GM03348 (cell line): Measurements from ENCODE around the gene NLGN1.

Experiments
- DNase-seq: peaks from one replicate; pipeline ENCODE4 v3.0.0; 2012; ENCODE audit warnings: low spot score

The NLGN1 gene

DNA sequence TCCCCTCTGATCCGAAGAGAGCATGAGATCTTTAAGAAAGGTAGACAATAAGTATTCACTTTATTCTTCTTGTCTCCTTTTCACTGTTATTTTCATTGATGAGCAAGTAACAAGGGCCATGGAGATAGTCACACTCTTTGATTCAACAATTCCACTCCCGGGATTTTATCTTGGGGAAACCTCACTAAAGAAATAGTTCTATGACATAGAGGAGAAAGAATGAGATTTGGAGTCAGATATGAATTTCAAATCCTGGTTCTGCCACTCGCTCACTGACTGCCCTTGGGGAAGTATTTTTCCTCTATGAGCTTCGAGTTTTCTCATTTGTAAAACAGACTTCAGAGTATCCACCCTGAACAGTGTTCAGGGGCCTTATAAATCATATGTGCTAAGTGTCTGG, 514.6 kb downstream of the NLGN1 start:
- peak; percentile 17 for DNase-seq

DNA sequence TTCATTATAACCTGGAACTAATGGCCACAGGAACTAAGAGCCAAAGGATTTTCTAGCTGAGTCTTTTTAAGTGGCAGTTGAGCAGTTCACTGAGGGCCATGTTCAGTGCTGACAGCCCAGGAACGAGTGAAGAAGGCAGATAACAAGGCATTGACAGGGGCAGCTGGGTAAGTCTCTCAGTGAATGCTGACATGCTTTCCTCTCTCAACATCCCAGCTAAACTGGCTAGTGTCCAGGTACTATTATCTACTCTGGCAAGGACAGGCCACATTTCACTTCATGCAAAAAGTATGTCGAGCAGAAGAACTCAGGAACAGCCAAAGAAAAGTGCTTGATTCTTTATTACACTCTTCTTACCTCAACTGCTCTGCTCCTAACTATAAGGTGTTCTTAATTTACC, 515.9 kb downstream of the NLGN1 start:
- DNase-seq: peak; percentile 30

DNA sequence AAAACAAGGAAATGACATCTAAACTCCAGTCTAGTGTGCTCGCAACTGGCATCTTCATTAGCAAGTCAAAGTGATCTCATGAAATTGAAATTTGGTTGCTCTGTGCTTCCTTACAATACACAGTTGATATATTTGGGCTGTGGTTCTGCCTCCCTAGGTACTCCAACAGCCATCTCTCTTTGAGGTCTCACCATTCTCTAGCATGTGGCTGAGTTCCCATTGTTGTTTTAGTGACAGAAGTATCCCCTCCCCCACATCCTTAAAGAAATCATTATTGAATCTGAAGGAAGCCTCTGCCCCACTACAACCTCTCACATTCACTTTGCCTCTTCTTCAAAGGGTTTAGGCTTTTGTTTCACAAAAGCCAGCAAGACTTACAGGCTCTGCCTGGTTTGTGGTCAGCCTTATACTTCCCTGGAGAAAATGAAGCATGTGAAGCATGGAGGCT, 516.5 kb downstream of the NLGN1 start:
- DNase-seq: no peak

DNA sequence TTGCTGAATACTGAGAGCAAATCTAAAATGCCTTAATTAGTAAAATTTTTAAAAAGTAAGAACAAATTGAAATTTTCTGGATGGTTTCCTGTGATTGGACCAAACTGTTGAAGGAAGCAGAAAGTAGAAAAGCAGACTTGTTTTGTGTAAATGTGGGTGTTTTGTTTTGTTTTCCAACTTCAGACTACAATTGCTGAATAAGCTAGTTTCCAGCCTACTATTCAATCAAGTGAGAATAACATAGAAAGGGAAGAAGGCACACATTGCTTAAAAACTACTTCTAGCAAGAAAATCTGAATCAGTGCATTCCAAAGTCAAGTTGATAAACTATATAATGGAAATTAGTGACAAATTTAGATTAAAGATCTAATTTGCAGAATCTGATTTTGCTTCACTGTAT, 519.3 kb downstream of the NLGN1 start:
- no peak for DNase-seq

DNA sequence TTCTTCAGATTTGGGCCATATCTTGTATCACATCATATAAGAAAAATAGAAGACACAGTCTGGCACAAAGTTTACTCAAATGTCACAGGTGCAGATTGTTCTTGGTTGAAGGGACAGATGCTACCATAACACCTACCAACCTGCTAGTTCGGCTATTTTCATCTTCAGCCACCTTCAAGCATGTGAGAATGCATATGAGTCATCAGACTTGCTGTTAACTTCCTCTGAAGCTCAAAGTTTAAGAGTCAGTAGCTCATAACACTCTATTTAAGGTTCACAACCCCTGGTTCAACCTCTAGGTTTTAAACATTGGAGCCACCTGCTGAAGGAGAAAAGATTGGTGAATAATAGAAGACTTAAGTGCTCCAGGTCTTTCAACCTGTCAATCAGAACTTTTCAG, 522.8 kb downstream of the NLGN1 start:
- no peak for DNase-seq

DNA sequence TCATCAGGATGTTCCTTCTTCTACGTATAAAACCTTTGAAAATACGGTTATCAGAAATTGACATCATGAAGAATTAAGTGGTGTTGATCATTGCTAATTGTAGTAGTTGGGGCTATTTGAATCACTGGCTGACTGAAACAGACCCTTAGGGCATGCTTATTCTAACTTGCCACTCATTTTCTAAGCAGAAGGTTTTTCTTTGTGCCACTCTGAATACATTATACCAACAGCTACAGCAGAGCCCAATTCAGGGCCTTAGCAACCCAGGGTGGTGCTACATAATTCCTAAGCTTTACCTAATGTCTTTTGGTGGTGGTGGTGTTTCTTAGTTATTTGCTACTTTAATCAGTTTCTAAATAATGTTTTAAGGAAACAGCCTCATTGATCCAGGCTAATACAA, 524.2 kb downstream of the NLGN1 start:
- no peak for DNase-seq

DNA sequence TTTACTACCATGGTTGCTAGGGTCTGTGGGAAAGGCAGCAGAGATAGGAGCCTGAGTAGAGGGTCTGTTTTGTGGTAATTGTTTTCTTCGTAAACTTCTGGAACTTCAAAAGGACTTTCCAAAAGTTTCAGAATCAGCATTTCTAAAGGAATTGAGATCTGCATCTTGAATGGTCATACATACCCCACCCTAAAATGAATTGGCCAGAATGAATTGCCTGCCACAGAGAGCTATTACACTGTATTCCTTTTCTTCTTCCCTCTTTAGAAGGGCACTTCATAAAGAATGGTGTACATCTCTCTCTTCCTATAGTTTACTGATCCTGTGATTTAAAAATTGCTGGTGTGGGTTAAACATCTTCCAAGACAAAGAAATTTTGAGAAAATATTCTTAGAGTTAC, 525.7 kb downstream of the NLGN1 start:
- DNase-seq: no peak

DNA sequence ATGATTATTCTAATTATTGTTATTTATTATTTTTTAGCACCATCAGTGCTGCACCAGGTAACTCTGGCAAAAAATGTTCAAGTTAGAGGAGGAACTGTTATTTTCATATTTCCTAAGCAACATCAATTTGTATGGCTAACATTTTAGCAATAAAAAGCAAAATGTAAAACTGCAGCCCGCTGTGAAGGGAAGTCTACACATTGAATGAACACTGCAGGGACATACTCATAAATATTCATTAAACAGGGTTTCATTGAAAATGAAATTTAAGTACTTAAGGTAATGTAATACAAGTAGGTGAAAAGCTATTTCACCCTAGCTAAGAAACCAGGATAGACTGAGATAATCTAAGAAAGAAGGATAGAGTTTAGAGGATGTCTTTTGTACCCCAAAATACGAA, 532.7 kb downstream of the NLGN1 start:
- DNase-seq: no peak

DNA sequence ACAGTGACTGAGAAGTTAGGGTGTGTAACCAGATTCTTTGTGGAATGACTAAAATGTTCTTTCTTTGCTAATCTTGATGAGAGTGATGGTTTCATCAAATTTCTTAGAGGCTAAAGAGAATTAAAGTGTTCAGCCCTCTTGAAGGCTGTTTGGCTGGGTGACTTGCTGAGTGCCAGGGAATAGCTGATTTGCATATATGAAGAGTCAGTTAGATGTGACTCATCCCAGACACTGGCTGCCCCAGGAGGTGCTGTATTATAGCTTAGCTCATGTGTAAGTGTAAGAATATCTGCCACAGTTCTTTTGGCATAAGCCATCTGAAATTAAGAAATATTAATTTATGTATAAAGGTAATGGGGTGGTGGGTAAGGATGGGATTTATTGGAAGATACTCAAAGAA, 535.1 kb downstream of the NLGN1 start:
- peak; percentile 49 for DNase-seq

DNA sequence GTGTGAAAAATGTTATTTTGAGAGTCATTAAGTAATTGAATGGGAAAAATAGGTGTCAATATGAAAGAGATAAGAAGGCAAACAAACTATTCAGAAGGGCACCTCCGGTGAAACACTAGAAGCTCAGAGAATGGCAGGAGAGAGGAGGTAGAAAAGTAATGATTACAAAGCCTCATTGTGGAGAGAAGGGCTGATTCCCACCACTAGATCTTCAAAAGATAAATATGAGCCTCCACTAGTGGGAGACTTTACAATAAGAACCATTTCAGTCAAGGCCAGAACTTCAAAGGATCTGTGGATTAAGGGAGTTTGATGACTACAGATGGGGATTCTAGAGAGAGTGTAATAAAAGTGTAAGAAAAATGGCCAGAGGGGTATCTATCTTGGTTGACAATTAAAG, 535.6 kb downstream of the NLGN1 start:
- no peak for DNase-seq

DNA sequence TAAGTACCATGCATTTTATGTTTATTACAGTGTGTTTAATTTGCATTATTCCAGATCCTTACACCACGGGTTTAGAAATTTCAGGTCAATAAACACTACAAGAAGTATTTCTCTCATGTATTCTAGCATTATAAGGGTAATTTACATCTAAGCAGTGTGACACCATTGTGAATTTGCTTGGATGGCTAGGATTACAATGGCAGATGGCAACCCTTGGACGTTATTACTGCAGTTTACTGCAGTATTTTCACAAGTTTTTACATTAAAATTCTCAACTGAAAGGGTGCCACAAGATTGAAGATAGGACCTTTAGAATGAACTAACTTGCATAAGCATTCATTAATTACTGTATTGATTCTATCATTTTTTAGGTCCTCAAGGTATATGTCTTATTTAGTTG, 538.8 kb downstream of the NLGN1 start:
- DNase-seq: no peak

DNA sequence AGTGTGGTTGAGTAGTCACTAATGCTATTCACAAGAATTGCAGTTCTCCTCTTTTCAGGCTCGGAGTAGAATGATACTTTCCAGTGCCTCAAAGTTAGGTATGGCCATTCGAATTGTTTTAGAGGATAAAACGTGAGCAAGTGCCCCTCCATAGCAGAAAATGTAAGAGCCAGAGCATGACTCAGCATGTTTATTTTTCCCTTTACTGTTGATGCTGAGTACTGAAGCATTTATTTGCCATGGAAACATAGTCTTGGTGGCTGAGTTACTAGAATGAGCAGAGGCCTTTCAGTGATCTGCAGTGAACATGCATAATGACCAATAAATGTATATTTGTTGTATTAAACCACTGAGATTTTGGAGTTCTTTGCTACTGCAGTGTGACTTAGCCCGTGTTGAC, 540.6 kb downstream of the NLGN1 start:
- DNase-seq: no peak

DNA sequence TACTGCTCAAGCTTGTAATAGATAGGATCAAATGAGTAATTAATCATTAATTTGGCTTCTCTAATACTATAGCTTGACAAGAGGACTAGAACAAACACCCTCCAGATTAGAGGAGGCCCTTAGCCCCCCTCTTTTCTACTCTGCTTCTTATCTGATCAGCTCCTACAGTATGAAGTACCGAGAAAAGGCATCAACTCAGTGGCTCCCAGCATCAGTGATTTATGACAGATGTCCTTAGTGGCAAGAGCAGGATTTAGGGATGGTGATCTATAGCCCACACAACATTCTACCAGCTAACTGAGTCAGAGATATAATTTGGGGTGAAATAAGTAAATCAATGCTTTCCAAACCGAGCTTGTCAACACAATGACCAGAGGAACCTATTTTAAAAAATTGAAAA, 541.1 kb downstream of the NLGN1 start:
- no peak for DNase-seq

DNA sequence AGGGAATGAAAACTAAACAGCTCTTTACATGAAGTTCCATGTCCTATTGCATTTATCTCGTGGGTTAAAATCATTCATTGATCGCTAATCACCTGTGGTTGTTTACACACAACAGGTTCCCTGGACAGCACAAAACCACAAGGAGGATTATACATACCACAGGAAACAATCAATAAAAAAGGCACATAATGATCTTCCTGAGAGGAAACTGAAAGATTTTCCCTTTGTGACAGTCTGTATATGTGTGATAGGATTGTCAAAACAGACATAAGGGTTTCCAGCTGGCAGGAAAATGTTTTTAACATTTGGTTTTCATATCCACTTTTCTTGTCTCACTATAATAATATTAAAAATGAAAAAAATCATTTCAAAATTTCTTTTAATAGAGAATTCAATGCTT, 541.8 kb downstream of the NLGN1 start:
- DNase-seq: no peak

DNA sequence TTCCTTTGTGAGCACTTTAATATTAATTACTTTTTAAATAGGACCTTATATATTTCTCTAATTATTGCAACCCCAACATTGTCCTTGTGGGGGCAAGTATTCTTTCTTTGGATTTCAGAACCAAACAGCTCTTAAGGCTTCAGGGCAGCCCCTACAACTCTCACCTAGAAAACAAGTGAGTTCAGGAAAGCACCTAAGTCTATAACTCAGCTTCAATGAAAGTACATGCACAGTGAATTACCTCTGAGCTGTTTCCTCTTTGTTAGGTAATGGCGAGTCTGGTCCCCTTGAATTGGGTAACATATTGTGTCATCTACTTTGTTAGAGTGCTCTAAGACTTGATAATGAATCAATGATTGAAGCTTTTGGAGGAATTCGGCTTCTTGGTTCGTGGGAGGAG, 545.7 kb downstream of the NLGN1 start:
- no peak for DNase-seq

DNA sequence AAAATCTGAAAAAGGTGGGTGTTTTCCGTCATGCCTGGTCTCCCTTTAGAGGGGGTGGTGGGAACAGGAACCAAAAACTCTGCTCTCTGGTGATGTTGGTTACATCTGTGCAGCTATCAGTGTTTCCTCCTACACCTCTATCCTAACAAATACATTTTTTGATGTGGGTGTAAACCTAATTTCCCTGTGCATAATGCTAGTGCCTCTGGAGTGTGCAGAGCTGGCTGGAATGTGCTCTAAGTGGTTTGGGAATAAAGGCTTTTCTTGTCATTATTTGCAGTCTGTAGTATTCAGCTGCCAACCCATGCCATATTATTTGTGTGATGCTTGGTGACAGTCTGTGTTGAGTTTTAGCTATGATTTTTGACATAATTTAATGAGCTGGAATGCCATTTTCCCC, 547.6 kb downstream of the NLGN1 start:
- no peak for DNase-seq

DNA sequence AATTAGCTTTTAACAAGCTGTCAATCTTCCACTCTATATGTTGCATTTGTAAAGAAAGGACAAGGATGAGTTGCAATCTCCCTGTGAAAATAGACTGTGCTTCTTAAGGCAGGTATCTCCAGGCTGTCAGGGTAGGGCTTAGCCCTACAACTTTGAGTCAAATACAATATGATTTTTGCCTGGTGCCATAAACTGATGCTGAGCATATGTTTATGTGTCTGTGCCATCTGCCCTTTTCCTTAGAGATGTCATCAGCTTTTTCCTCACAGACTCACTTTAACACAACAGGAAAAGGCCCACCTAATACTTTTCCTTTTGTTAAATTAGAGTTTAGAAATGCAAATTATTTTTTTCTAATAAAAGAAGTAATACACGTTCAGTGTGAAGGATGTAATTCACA, 548.3 kb downstream of the NLGN1 start:
- DNase-seq: no peak

DNA sequence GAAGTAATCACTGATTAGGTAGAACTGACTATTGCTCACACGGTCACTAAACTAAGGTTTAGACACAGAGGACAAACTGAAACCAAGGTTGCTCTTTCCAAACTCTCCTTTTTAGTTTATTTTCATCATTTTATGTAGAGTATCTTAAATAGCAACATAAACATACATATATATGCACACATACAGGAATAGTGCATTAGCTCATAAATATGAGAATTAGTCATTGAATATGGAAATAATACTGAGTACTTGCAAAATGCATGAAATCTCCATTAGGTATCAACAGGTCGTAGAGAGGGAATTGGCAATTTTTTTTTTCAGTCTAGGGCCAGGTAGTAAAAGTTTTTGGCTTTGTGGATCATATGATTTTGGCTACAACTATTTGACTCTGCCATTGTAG, 557.1 kb downstream of the NLGN1 start:
- no peak for DNase-seq

DNA sequence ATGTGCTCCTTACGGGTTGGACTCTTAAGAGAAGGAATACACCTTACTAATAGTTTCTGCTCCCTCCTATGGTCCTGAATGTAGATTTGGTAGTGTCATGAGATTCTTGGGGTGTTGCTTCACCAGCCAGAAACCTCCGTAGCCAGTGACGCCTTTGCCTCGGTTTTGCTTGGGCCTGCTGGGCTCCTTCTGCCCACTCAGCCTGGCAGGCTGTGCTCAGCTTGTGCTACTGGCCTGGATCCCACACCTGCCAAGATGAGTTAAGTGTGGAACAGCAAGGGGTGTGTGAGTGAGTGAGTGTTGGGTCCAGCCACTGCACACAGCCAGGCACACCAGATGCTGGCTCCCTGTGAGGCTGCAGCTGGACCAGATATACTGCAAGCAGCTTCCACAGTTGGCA, 560.1 kb downstream of the NLGN1 start:
- no peak for DNase-seq

DNA sequence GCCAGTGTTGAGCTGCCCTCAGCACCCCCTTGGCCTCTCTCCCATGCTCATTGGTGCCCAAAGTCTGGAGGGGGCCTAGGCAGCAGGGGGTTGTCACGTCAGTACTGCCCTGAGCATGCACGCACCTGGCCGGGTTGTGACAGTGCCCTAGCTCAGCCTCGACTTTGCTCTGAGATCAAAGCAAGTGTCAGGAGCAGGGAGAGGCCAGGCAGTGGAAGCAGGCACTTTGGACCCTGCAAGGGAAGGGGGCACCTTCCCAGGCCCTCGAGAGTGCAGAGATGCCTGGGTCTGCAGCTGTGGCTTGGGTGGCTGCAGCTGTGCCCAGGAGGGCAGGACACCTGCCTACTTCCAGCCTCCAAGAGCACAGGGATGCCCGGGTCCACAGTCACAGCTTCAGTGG, 561.3 kb downstream of the NLGN1 start:
- no peak for DNase-seq

DNA sequence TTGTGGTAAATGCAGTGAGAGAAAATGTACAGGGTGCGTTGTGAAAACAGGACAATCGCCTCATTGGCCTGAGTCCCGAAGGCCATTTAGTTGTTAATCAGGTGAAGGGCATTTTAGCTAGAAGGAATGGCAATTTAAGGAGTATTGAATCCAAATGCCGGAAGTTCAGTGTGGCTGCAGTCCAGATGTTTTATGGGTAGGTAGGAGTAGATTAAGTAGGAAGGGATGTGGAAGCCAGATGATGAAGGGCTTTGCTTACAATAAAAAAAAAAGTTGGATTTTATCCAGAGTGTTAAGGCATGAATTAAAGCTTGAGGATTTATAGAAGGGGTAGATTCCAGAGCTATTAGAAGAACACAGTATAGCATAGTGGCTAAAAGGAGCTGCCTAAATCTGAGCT, 572.7 kb downstream of the NLGN1 start:
- DNase-seq: no peak

DNA sequence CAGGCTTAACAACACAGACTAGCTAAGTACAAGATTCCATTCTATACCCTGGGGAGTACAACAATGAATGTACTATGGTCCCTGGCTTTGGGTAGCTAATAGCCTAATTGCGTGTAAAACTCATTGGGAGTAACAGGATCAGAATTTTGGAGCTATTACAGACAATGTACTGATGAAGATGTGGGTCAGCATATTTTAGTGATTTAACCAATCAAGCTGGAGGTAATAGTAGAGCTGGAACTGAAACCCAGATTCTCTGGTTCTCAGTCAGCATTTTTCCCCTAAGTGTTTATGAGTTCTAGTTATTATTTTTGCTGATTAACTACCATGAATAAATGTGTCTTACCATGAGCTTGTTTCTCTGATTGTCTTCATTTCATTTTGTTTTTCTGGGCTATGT, 578.7 kb downstream of the NLGN1 start:
- DNase-seq: peak; percentile 29

DNA sequence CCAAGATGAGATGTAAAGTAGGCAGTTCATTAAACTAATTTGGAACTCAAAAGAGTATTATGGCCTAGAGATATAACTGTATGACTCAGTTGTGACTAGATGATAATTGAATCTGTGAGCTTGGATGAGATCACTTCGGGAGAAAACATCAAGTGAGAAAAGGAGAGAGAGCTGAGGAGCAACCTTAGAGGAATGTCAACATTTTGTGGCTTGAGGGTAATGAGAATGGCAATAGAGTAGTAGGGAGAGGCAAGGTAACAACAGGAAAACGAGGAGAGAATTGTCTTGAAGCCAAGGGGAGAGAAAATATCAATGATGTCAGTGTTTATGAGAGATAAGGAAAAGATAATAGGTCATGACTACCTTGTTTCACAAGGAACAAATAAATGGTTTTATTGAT, 580.2 kb downstream of the NLGN1 start:
- DNase-seq: peak; percentile 15

DNA sequence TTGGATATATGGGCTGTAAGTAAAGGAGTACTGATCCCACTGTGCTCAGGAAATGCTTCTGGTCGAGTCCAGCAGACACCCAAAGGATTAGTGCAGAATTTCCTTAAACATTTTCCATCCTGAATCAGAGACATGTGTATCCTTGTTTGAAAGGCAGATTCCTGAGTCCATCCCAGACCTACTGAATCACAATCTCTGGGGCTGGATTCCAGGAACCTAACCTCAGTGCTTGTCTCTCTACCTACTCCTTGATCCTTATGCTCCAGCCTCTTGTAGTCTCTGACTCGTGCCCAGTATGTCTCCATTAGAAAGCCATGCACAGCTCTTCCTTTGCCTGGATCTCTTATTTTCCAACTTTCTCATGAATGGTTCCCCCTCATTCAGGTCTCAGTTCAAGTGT, 585.8 kb downstream of the NLGN1 start:
- DNase-seq: peak; percentile 44

DNA sequence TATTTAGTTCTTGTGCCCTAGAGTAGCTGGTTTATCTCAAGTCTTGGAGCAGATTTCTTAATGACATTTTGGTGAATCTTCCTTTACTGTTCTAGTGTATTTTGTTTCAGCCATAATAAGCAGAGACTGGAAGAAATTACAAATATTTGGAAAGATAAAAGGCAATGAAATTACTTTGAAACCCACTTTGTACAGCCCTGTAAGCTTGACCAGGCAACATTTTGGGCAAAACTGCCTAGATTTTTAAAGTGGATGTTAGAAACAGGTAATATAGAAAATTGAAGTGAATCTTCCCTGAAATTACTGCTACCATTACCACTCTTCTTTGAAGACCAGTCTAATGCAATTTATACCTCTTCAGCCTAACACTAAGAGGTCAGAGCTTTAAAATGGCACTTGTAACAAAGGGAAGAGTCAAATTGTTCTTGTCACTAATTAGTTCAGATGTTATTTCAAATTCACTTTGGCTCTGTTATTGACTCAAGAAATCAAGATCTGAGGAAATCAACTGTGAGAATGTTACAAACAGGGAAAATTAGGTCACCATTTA, 589.4 kb downstream of the NLGN1 start:
- no peak for DNase-seq
